ENCODE data around the gene MICAL2.

MICAL2 gene

GRCh38 chr11:12291766-12292165 is 181.4 kb downstream of the MICAL2 start:
- H3K4me1 ChIP-seq (ENCODE audit: control insufficient read depth, insufficient read depth, low read length, poor library complexity, severe bottlenecking), result peaks cover 29% of the 10 kb centered on the region
- no peak overlapping the region for H3K27ac ChIP-seq (ENCODE audit: low read depth, low read length, severe bottlenecking)
- WGBS, 2 experiments (ENCODE audit: insufficient coverage in 2 of 2), result 96 to 100% methylated on average over 2 to 3 of the region's 4 CpGs
- no peaks in the 10 kb centered on the region for H3K9me3 ChIP-seq (ENCODE audit: control insufficient read depth, low read length)
- no peaks in the 10 kb centered on the region for H3K36me3 ChIP-seq (ENCODE audit: control insufficient read depth, insufficient read depth, low read length)
- no peak overlapping the region for H3K4me3 ChIP-seq (ENCODE audit: extremely low read depth, insufficient read depth, low read length, poor library complexity, severe bottlenecking)

GRCh38 chr11:12292766-12293165 is 182.4 kb downstream of the MICAL2 start:
- 92% methylated on average over 1 of the region's 1 CpG; no CpG with 5 or more reads in 1 of the 2 experiments for WGBS, 2 experiments (ENCODE audit: insufficient coverage in 2 of 2)

GRCh38 chr11:12293486-12293885 is 183.1 kb downstream of the MICAL2 start:
- Histone ChIP-seq H3K27ac (ENCODE audit: low read depth, low read length, severe bottlenecking) (no peak overlapping the region), H3K4me1 (ENCODE audit: control insufficient read depth, insufficient read depth, low read length, poor library complexity, severe bottlenecking) (peaks cover 15% of the 10 kb centered on the region), H3K9me3 (ENCODE audit: control insufficient read depth, low read length) (no peaks in the 10 kb centered on the region), H3K36me3 (ENCODE audit: control insufficient read depth, insufficient read depth, low read length) (no peaks in the 10 kb centered on the region), H3K4me3 (ENCODE audit: extremely low read depth, insufficient read depth, low read length, poor library complexity, severe bottlenecking) (no peak overlapping the region)
- 70 to 81% methylated on average over 3 to 6 of the region's 6 CpGs for WGBS, 2 experiments (ENCODE audit: insufficient coverage in 2 of 2)

More at GRCh38 chr11:12292766-12293165, 182.4 kb downstream of the MICAL2 start:
- H3K27ac ChIP-seq (ENCODE audit: low read depth, low read length, severe bottlenecking), result no peak overlapping the region
- H3K4me1 ChIP-seq (ENCODE audit: control insufficient read depth, insufficient read depth, low read length, poor library complexity, severe bottlenecking), result peaks cover 22% of the 10 kb centered on the region
- H3K36me3 ChIP-seq (ENCODE audit: control insufficient read depth, insufficient read depth, low read length), result no peaks in the 10 kb centered on the region
- no peaks in the 10 kb centered on the region for H3K9me3 ChIP-seq (ENCODE audit: control insufficient read depth, low read length)
- H3K4me3 ChIP-seq (ENCODE audit: extremely low read depth, insufficient read depth, low read length, poor library complexity, severe bottlenecking), result no peak overlapping the region

- WGBS, 2 experiments (ENCODE audit: insufficient coverage in 2 of 2), result no CpG with 5 or more reads among the region's 5 CpGs
- H3K4me3 ChIP-seq (ENCODE audit: extremely low read depth, insufficient read depth, low read length, poor library complexity, severe bottlenecking), result no peak overlapping the region
- peaks cover 5% of the 10 kb centered on the region for H3K9me3 ChIP-seq (ENCODE audit: control insufficient read depth, low read length)
- H3K36me3 ChIP-seq (ENCODE audit: control insufficient read depth, insufficient read depth, low read length), result no peaks in the 10 kb centered on the region
- peaks cover 9% of the 10 kb centered on the region for H3K4me1 ChIP-seq (ENCODE audit: control insufficient read depth, insufficient read depth, low read length, poor library complexity, severe bottlenecking)
- H3K27ac ChIP-seq (ENCODE audit: low read depth, low read length, severe bottlenecking), result no peak overlapping the region
These were observed 184.2 kb downstream of the MICAL2 start for GRCh38 chr11:12294613-12295012.

GRCh38 chr11:12295943-12296342 is 185.6 kb downstream of the MICAL2 start:
- Histone ChIP-seq H3K36me3 (ENCODE audit: control insufficient read depth, insufficient read depth, low read length) (no peaks in the 10 kb centered on the region), H3K4me1 (ENCODE audit: control insufficient read depth, insufficient read depth, low read length, poor library complexity, severe bottlenecking) (no peaks in the 10 kb centered on the region), H3K4me3 (ENCODE audit: extremely low read depth, insufficient read depth, low read length, poor library complexity, severe bottlenecking) (no peak overlapping the region), H3K27ac (ENCODE audit: low read depth, low read length, severe bottlenecking) (no peak overlapping the region), H3K9me3 (ENCODE audit: control insufficient read depth, low read length) (peaks cover 5% of the 10 kb centered on the region)
- WGBS, 2 experiments (ENCODE audit: insufficient coverage in 2 of 2), result no CpG with 5 or more reads among the region's 2 CpGs

- no CpG with 5 or more reads among the region's 3 CpGs for WGBS, 2 experiments (ENCODE audit: insufficient coverage in 2 of 2)
- H3K9me3 ChIP-seq (ENCODE audit: control insufficient read depth, low read length), result peaks cover 5% of the 10 kb centered on the region
- H3K4me1 ChIP-seq (ENCODE audit: control insufficient read depth, insufficient read depth, low read length, poor library complexity, severe bottlenecking), result no peaks in the 10 kb centered on the region
- H3K36me3 ChIP-seq (ENCODE audit: control insufficient read depth, insufficient read depth, low read length), result no peaks in the 10 kb centered on the region
- H3K4me3 ChIP-seq (ENCODE audit: extremely low read depth, insufficient read depth, low read length, poor library complexity, severe bottlenecking), result no peak overlapping the region
- no peak overlapping the region for H3K27ac ChIP-seq (ENCODE audit: low read depth, low read length, severe bottlenecking)
These were observed 188.2 kb downstream of the MICAL2 start for GRCh38 chr11:12298610-12299009.

- Histone ChIP-seq H3K36me3 (ENCODE audit: control insufficient read depth, insufficient read depth, low read length) (no peaks in the 10 kb centered on the region), H3K4me3 (ENCODE audit: extremely low read depth, insufficient read depth, low read length, poor library complexity, severe bottlenecking) (no peak overlapping the region), H3K27ac (ENCODE audit: low read depth, low read length, severe bottlenecking) (no peak overlapping the region), H3K4me1 (ENCODE audit: control insufficient read depth, insufficient read depth, low read length, poor library complexity, severe bottlenecking) (no peaks in the 10 kb centered on the region), H3K9me3 (ENCODE audit: control insufficient read depth, low read length) (peaks cover 5% of the 10 kb centered on the region)
- 94% methylated on average over 2 of the region's 3 CpGs for WGBS, 2 experiments (ENCODE audit: insufficient coverage in 2 of 2)
These were observed 191.0 kb downstream of the MICAL2 start for GRCh38 chr11:12301379-12301778.

- Histone ChIP-seq H3K4me1 (ENCODE audit: control insufficient read depth, insufficient read depth, low read length, poor library complexity, severe bottlenecking) (no peaks in the 10 kb centered on the region), H3K4me3 (ENCODE audit: extremely low read depth, insufficient read depth, low read length, poor library complexity, severe bottlenecking) (no peak overlapping the region), H3K27ac (ENCODE audit: low read depth, low read length, severe bottlenecking) (no peak overlapping the region), H3K36me3 (ENCODE audit: control insufficient read depth, insufficient read depth, low read length) (no peaks in the 10 kb centered on the region), H3K9me3 (ENCODE audit: control insufficient read depth, low read length) (peaks cover 5% of the 10 kb centered on the region)
- no CpG with 5 or more reads among the region's 2 CpGs for WGBS, 2 experiments (ENCODE audit: insufficient coverage in 2 of 2)
These were observed 193.2 kb downstream of the MICAL2 start for GRCh38 chr11:12303421-12304149.

- 100% methylated on average over 1 of the region's 2 CpGs for WGBS, 2 experiments (ENCODE audit: insufficient coverage in 2 of 2)
- Histone ChIP-seq H3K4me1 (ENCODE audit: control insufficient read depth, insufficient read depth, low read length, poor library complexity, severe bottlenecking) (no peaks in the 10 kb centered on the region), H3K27ac (ENCODE audit: low read depth, low read length, severe bottlenecking) (no peak overlapping the region), H3K36me3 (ENCODE audit: control insufficient read depth, insufficient read depth, low read length) (no peaks in the 10 kb centered on the region), H3K4me3 (ENCODE audit: extremely low read depth, insufficient read depth, low read length, poor library complexity, severe bottlenecking) (no peak overlapping the region), H3K9me3 (ENCODE audit: control insufficient read depth, low read length) (no peaks in the 10 kb centered on the region)
These were observed 196.4 kb downstream of the MICAL2 start for GRCh38 chr11:12306830-12307229.

- Histone ChIP-seq H3K27ac (ENCODE audit: low read depth, low read length, severe bottlenecking) (no peak overlapping the region), H3K9me3 (ENCODE audit: control insufficient read depth, low read length) (peaks cover 5% of the 10 kb centered on the region), H3K4me1 (ENCODE audit: control insufficient read depth, insufficient read depth, low read length, poor library complexity, severe bottlenecking) (no peaks in the 10 kb centered on the region), H3K36me3 (ENCODE audit: control insufficient read depth, insufficient read depth, low read length) (no peaks in the 10 kb centered on the region), H3K4me3 (ENCODE audit: extremely low read depth, insufficient read depth, low read length, poor library complexity, severe bottlenecking) (no peak overlapping the region)
- no CpG with 5 or more reads among the region's 4 CpGs for WGBS, 2 experiments (ENCODE audit: insufficient coverage in 2 of 2)
These were observed 201.7 kb downstream of the MICAL2 start for GRCh38 chr11:12312132-12312531.
